NT2/D1 (cell line): ENCODE data around the gene AGAP1.

Experiments used
- SUZ12 ChIP-seq: IDR thresholded peaks from 2 replicates; pipeline ENCODE4 v1.6.1; 2011; ENCODE audit not compliant: insufficient read length, insufficient read depth; ENCODE audit errors: extremely low read depth
- YY1 ChIP-seq: IDR thresholded peaks from 2 replicates; pipeline ENCODE4 v1.6.1; 2011; ENCODE audit not compliant: insufficient read length, insufficient read depth
- ZNF274 ChIP-seq: IDR thresholded peaks from 2 replicates; pipeline ENCODE4 v1.6.1; 2011; ENCODE audit warnings: mild to moderate bottlenecking, low read depth, low read length

DNA sequence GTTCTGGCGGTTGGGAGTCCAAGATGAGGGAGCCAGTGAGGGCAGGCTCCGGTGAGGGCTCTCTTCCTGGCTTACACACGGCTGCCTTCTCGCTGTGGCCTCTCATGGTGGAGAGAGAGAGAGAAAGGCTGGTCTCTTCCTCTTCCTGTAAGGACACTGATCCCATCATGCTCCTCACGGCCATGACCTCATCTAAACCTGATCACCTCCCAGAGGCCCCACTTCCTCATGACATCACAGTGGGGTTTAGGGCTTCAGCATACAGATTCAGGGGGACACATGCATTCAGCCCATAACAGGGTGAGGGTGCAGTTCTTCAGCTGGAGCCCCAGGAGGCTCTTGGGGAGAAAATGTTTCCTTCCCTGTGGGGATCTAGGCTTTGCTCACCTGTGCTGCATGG, 29.2 kb downstream of the AGAP1 start:
- TF ChIP-seq ZNF274 (no peak), YY1 (no peak), SUZ12 (no peak)
